ENCODE results near the gene KRT74. TPM values are rescaled to one million over a fixed set of nuclear protein-coding genes. Genes with fewer than 3 reads are reported as not detected.

Gene KRT74
- total and polyA plus RNA-seq, 2 of the 8 experiments (the other 6 are each of a cell fraction or from before 2014, with no cell fraction given): not detected

- ChIA-PET POLR2A (ENCODE audit: partially characterized antibody) (no interaction called here), CTCF (ENCODE audit: partially characterized antibody) (interaction anchor here (1.0 kb wide), 2 partner anchors 92 to 255 kb away, joined by 3 read pairs; no protein-coding TSS in a partner anchor)
- no peaks in the 10 kb centered on the region for H3K27me3 ChIP-seq (replicated peaks in 1 of 4; ENCODE audit: control insufficient read depth in 3 of 4, extremely low read depth in 1 of 4, insufficient read depth in 3 of 4, low read length in 3 of 4)
- FAIRE-seq (no peak), DNase-seq (ENCODE audit: low read depth in 1 of 2, low spot score in 2 of 2) (peak in 1 of 2 experiments; percentile 16)
- no peak overlapping the region for H3K18ac ChIP-seq (ENCODE audit: extremely low read depth, low read length)
- no peak overlapping the region for H3K56ac ChIP-seq (replicated peaks; ENCODE audit: insufficient read length, low read depth, low read length)
- H2AK5ac ChIP-seq (ENCODE audit: low read depth, low read length): no peak overlapping the region
- H4K5ac ChIP-seq (ENCODE audit: insufficient read length, low read depth, low read length): no peak overlapping the region
- no peak overlapping the region for H3K4me3 ChIP-seq (ENCODE audit: extremely low read depth in 1 of 4, insufficient read depth in 2 of 4, low read depth in 3 of 4, low read length in 4 of 4)
- 88% methylated on average over 10 of the region's 10 CpGs; no CpG with 5 or more reads in 1 of the 2 experiments for WGBS, 2 experiments (ENCODE audit: extremely low coverage in 1 of 2, insufficient coverage in 1 of 2, insufficient read length in 1 of 2, insufficient replicate concordance in 2 of 2, low coverage in 1 of 2, low lambda C conversion rate in 2 of 2, missing lambda C conversion rate in 1 of 2)
- H2BK5ac ChIP-seq (ENCODE audit: low read depth, low read length): no peak overlapping the region
- no peaks in the 10 kb centered on the region for H3K79me2 ChIP-seq (ENCODE audit: control insufficient read depth in 1 of 2, insufficient read depth in 2 of 2, low read length in 2 of 2)
- H2BK12ac ChIP-seq (ENCODE audit: low read depth, low read length): no peak overlapping the region
- H3K14ac ChIP-seq (ENCODE audit: insufficient read length): no peak overlapping the region
- TF ChIP-seq TAF7 (optimal IDR thresholded peaks at IDR 0.05; ENCODE audit: borderline replicate concordance, low read depth, low read length) (no peak), NANOG (IDR thresholded peaks at IDR 0.05; ENCODE audit: insufficient read depth, low read depth, low read length, poor library complexity, severe bottlenecking) (no peak), RXRA (IDR thresholded peaks at IDR 0.05; ENCODE audit: insufficient read depth, low read depth, low read length) (no peak), SRF (IDR thresholded peaks at IDR 0.05; ENCODE audit: low read depth, low read length) (no peak)
- no peaks in the 10 kb centered on the region for H4K20me1 ChIP-seq (replicated peaks in 1 of 2; ENCODE audit: control insufficient read depth in 1 of 2, insufficient read depth in 2 of 2, low read length in 2 of 2)
- peaks cover 0 to 3% (median 0%) of the 10 kb centered on the region in 4 experiments; a peak in 1 of 7 replicates for H3K4me1 ChIP-seq (replicated peaks in 1 of 4; ENCODE audit: control insufficient read depth in 3 of 4, insufficient read depth in 4 of 4, low read length in 3 of 4)
- H3K79me1 ChIP-seq (ENCODE audit: low read depth, low read length): no peaks in the 10 kb centered on the region
- H3K4me2 ChIP-seq (ENCODE audit: insufficient read depth in 1 of 2, low read depth in 2 of 2, low read length in 2 of 2): no peak overlapping the region
- no peaks in the 10 kb centered on the region for H3K9me3 ChIP-seq (ENCODE audit: insufficient read depth in 2 of 2, low read depth in 1 of 2, low read length in 1 of 2)
- no peak overlapping the region for H2BK120ac ChIP-seq (replicated peaks; ENCODE audit: low read depth, low read length)
- H3K23ac ChIP-seq (ENCODE audit: insufficient read length): no peak overlapping the region
- H4K8ac ChIP-seq (ENCODE audit: extremely low read depth, insufficient read depth, low read length): no peak overlapping the region
- H2BK15ac ChIP-seq (ENCODE audit: low read length): no peak overlapping the region
- no peak overlapping the region for H2BK20ac ChIP-seq (ENCODE audit: low read length)
- no peak overlapping the region for H3K27ac ChIP-seq (ENCODE audit: low read depth, low read length)
- H4K91ac ChIP-seq (replicated peaks; ENCODE audit: insufficient read length, low read length): no peak overlapping the region
- no peak overlapping the region for H2AFZ ChIP-seq (ENCODE audit: low read length)
- H3K4ac ChIP-seq (replicated peaks; ENCODE audit: insufficient read length, low read depth, low read length): no peak overlapping the region
- no peaks in the 10 kb centered on the region for H3K36me3 ChIP-seq (ENCODE audit: control insufficient read depth in 2 of 4, insufficient read depth in 4 of 4, low read length in 3 of 4)
- H3K23me2 ChIP-seq (ENCODE audit: low read depth, low read length): no peaks in the 10 kb centered on the region
- H3K9ac ChIP-seq (replicated peaks in 1 of 4; ENCODE audit: extremely low read depth in 1 of 4, low read depth in 3 of 4, low read length in 3 of 4): no peak overlapping the region
Observed at GRCh38 chr12:52614381-52615207, 41.0 kb upstream of the KRT74 start.
